ENCODE measurements around the gene FAM13A.

Gene FAM13A

DNA sequence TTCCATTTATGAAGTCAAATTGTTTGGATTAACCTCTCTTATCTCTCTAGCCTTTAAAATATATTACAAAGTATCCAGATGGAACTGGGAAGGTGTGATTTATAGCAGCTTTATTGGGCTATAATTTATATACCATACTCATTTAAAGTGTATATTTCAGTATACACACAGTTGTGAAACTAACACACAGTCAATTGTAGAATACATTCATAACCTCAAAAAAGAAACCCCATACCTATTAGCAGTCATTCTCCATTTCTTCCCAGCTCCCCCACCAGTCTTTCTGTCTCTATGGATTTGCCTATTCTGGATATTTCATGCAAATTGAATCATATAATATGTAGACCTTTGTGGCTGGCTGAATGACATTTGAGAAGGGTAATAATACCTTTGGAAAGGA is 351.8 kb downstream of the FAM13A start:
- no peak for DNase-seq

DNA sequence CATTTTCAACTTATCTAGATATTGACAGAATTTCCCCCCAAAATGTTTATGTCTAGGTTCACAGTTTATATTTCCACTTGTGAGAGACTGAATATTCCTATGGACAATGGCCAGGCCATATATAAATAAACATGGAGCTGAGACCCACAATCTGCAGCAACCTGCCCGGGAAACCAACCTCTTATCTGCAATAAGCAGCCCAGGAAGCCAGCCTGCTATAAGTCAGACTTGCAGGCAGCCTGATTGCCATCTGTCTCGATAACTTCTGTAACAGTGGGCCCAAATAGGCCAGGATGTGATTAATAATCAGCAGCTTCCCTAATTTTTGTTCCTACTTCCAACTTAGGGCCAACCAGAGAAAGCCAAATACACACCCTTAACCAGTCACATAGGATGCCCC is 354.2 kb downstream of the FAM13A start:
- DNase-seq, result no peak

DNA sequence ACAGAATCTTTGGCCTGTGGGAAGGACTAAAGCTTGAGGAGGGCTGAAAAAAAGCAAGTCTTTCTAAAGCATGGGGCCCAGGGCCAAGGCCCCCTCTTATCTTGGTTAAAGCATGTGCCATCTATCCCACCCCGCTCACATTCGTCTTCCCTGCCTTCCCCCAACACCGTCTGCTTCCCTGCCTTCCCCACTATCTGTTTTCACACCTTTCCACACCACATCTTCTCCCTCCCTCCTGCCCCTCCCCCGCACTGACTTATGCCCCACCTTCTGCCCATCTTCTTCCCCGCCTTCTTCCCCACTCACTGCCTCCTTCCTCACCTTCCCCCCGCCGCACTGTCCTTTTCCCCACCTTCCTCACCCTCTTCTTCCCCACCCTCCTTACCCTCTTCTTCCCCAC is 358.5 kb downstream of the FAM13A start:
- no peak for DNase-seq

DNA sequence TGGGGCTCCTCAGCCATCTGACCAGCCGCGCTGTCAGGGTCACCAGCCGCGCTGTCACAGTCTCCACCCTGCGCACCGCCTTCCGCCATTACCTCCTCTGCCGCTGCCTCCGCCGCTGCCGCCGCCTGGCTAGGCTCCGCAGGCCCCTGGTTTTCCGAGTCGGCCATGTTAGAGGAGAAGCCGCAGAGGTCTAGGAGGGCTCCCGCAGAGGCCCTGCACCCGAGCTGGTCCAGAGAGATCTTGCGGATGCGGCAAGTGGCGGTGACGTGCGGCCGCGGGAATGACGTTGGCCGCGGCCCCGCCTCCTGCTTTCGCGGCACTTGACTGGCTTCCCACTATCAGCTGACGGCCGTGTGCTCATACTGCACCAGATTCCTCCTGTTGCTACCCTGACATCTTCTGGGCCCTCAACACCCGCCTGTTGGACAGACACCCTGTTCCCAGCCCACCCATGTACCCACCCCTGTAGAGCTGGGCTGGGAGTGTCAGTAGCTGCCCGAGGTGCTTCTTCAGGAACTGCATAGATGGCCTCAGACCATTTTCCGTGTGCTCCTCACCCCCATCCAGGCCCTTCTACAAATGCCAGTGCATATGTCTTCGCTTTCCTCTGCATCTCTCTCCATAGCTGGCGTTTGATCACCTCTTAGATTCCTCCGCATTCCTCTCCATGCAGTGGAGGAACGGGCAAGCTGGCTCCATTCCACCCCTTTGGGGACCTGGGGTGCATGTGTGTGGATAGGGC is 359.2 kb downstream of the FAM13A start, which contains the start of gene NAP1L5:
TSS of gene NAP1L5 (minus strand) at position 242 of the 742 bp plus-strand sequence. CDS start at position 167, 75 bp downstream.
- peak; percentile 41 for DNase-seq

DNA sequence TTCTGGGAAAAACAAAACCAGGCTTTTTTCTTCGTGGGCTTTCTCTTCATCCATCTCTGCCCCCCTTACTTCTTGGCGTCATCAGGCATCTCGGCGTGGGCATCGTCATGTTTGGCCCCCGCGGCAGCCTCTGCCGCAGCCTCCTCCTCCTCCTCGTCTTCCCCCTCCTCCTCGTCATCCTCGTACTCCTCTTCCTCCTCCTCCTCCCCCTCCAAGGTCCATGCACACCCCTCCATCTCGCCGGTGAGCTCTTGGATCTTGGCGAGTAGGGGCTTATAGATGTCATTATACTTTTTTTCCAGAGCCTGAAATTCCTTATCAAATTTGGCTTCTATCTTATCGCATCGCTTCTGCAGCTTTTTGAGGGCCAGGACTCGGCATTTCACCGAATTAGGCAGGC is 359.8 kb downstream of the FAM13A start:
- no peak for DNase-seq

DNA sequence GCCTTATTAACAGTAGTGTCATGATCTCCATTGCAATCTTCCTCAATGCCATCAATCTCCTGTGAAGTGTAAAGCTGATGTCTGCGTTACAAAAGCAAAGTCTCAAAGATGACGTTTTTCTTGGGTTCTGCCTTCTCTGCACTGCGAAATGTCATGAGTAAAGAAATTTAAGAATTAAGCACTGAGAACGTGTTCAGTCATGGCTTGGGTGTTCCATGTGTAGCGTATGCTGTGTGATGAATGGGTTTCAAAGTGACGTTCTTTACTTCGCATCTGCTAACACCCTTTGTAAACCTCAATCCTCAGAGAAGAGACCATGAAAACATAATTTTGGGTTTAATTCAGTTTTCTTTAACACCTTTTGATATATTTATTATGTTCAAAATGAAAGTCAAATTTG is 360.4 kb downstream of the FAM13A start:
- no peak for DNase-seq

DNA sequence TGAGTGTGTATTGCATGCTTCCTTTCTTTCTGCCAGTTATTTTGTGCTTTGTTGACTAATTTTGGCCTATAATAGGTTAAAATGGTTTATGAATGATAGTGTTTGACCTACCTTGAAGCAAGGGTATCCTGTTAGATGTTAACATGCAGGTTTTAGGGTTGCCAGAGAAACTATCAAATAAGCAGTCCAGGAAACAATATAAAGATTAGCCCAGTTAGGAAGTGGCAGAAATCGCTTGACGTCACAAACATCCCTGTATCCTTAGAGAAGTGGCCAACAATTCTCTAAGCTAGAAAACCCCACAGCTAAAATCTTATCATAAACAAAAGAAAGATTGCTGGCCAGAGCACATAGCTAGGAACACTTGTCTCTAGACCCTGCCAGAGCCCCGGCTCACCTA is 363.2 kb downstream of the FAM13A start:
- no peak for DNase-seq

DNA sequence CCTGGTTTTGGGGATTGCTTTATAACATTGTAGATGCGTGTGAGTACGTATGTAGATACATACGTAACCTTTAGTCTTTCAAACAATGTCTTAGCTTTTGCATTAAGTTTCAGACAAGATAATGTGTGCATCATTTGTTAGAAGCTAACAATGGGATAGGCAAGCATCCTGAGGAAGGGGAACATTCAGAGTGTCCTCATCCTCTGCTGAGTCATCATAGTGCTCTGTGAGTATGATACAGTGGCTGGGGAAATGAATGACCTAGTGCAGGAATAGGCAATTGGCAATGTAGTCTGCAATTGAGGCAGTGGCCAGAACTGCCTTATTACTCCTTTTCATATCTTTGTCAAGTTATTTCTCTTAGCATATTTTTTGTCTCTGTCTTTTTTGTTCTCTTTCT is 366.6 kb downstream of the FAM13A start:
- no peak for DNase-seq

DNA sequence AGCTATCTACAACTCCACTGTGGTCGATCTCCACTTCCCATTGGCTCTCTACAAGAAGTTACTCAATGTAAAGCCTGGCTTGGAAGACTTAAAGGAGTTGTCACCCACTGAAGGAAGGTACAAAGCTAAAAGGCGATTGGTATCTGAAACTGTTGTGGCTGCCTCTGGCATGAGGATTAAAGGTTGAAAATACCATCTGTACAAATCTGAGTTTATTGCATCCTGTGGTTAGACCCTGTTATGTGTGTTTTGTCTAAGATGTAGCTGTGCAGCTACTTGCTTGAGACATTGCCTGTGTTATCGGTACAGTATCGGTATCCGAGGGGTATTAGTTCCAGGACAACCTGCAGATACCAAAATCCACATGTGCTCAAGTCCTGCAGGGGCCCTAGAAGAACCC is 375.8 kb downstream of the FAM13A start:
- no peak for DNase-seq

All from NCI-H2029 treated with DMSO at 0.1 percent for 48 hours (cell line).